HG03558 (cell line): ENCODE results near the gene NCOA4.
"Not testable (repeated sequence)": the region's sequence is repeated elsewhere in the genome, so short reads cannot be mapped to it uniquely, and the experiment has no call there.

ENCODE experiments used
- ATAC-seq: cut with Tn5 transposase; IDR thresholded peaks from one replicate; pipeline ENCODE4 v1.9.1; 2021; ENCODE audit warnings: moderate number of reproducible peaks; ENCODE audit not compliant: unreplicated experiment; ENCODE audit errors: extremely low read depth

The NCOA4 gene

DNA sequence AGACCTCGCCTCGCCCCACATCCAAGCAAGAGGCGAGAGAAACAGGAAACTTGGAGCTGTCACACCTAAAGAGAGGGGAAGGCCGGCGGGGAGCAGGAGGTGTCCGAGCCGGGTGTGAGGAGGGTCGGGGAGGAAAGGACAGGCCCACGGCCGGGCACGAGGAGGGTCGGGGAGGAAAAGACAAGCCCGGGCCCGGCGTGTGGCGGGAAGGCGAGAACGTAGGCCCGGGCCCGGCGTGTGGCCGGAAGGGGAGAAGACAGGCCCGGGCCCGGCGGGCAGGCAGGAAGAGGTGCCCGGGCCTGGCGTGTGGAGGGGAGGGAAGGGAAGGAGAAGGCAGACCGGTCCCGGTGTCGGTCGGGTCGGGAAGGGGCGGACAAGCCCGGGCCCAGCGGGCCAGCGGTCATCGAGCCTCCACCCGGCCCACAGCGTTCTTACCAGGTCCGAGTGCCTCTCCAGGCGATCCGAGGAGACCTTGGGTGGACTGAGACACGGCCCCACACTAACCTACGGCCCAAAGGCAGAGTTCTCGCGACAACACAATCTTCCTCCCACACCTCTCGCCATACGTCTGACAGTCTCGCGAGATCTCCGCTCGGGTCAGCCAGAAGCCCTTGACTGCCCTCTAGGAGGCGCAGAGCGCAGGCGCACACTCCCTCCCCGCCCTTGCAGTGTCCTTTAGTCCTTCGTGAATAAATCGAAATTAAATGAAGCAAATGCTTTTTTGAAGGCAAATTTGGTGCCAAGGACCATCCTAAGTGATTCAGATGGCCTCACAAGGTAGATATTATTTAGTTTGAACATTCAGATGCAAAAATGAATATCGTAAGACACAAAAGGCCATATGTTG lies at the start of gene NCOA4:
TSS of gene NCOA4 (minus strand) at position 533 of the 847 bp plus-strand sequence. CDS start 13,943 bp downstream, outside the sequence.
- ATAC-seq, result peak; percentile 89

DNA sequence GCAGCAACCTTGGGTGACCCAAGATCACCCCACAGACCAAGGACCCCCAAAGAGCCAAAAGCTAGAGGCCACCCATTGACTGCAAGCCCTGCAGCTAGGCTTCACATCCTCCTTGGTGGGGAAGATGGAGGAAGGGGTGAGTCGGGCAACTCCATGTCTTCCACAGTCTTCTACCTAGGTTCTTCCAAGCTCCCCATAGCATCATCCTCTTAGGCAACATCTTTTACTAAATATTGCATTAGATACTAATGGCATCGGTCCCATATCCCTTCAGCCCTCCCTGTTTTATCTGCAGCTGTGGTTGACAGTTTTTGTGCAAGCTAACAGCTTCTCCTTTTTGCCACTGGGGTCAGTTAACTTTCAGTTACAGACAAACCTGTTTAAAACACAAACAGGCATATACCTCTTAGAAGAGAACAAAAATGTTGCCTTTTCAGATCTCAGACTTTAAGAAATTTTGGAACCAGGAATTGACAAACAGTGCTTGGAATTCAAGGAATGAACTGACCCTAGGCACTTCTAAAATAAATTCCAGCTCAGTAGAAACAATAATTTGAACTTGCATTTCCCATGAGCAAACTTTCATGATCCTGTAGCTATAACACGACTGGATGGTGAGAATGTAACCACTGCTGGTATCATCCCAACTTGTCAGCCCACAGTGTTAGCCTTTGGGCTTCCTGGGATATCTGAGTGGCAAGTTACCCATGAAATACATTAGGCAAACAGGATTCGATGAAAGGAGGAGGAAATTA lies 49.6 kb upstream of the NCOA4 start:
- ATAC-seq, result no peak

DNA sequence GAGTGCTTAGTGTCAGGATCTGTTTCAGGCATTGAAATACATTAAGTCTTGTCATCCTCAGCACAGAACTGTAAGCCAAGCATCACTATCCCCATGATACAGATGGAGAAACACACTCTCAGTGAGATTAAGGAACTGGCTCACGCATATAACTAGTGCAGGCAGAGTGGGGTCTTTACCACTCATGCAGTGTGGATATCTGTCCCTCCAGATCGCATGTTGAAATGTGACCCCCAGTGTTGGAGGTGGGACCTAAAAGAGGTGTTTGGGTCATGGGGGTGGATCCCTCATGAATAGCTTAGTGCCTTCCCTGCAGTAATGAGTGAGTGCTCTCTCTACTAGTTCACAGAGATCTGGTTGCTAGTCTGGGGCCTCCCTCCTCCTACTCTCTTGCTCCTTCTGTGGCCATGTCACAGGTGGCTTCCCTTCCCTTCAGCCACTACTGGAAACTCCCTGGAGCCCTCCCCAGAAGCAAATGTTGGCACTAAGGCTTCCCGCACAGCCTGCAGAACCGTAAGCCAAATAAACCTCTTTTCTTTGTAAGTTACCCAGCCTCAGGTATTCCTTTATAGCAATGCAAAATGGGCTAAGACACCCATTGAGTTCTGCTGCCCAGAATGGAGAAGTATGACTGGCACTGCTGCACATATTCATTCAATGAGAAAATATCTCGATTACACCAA lies 47.4 kb upstream of the NCOA4 start:
- ATAC-seq, result no peak

DNA sequence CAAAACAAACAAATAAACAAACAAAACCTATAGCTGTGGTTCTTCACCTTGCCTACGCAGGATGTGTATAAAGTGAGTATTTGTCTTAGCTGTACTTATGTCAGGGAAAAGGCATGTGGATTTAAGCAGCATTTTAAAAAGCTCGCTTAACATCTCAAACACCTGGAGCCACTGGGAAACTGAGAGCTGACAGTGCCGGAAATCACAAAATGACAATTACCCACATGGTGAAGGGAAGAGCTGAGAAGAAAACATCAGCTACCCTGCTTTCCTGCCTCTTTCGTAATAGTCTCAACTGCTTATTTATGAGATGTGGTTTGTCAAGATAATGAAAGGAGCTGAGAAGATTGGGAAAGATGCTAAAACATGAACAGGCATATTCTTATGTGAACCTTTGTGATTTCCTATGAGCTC lies 46.7 kb upstream of the NCOA4 start:
- no peak for ATAC-seq

DNA sequence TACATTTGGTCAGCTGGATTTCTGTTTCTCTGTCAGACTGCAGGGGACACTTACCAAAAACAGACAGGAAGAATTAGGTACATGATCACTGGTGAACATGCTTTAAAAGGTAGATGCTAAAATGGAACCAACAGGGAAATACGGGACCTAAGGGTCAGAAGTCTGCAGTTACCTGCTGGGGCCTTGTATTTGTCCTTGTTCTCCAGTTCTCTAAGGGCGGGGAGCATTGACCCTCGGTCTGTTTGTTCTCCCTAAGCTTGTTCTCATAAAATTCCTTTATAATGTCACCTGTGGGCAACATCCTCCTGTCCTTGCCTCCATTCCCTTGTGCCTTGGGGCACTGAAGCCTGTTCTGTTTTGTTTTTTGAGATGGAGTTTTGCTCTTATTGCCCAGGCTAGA lies 45.4 kb upstream of the NCOA4 start:
- ATAC-seq, result no peak

DNA sequence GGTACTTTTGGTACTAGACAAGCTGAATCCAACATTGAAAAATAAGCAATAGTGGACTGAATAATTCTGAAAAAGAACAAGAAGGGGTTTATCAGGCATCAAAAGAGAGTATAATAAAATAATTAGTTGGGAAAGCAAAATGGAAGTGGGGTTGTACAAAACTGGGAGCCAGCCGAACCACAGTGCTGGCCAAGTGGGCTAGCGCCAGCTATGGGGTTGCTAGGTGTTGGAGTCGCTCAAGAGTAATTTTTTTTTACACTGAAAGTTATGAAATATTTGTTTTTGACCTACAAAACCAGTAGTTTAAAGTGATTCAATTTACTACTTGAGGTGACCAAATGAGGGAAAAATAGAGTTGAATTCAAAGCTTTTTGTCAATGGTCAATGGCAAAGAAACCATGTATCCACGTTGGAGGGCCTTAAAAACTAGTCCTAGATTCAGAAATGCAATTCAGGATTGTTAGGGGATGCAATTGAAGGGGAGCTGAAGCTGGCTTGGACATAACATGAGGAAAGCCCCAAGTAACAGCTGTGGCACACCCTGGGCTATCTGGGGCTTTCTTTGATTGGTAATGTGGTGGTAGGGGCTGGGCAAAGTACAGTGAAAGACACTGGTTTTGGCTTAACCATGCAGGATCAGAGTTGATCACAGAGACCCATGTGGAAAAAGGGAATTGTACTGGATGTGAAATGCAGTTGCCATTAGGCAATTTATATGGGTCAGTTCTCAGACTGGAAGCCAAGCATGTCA lies 43.9 kb upstream of the NCOA4 start:
- no peak for ATAC-seq

DNA sequence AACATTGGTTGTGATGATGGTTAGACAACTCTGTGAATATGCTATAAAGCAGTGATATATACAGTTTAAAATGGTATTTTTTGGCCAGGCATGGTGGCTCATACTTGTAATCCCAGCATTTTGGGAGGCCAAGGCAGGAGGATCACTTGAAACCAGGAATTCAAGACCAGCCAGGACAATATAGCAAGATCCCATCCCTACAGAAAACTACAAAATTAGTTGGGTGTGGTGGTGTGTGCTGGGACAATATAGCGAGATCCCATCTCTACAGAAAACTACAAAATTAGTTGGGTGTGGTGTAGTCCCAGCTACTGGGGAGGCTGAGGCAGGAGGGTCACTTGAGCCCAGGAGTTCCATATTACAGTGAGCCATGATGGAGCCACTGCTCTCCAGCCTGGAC lies 43.1 kb upstream of the NCOA4 start:
- no peak for ATAC-seq

DNA sequence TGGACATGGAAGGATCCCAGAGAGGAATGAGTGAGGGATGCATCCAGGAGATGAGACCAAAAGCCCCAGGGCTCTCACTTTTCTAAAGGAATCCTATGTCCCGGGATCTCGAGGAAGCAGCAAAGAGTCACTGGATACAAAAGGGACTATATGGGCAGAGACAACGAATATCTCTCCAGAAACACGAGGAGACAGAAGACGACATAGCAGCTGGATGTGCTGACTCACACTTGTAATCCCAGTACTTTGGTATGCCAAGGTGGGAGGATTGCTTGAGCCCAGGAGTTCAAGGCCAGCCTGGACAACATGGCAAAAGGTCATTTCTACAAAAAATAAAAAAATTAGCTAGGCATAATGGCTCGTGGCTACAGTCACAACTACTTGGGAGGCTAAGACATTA lies 40.3 kb upstream of the NCOA4 start:
- ATAC-seq, result no peak

DNA sequence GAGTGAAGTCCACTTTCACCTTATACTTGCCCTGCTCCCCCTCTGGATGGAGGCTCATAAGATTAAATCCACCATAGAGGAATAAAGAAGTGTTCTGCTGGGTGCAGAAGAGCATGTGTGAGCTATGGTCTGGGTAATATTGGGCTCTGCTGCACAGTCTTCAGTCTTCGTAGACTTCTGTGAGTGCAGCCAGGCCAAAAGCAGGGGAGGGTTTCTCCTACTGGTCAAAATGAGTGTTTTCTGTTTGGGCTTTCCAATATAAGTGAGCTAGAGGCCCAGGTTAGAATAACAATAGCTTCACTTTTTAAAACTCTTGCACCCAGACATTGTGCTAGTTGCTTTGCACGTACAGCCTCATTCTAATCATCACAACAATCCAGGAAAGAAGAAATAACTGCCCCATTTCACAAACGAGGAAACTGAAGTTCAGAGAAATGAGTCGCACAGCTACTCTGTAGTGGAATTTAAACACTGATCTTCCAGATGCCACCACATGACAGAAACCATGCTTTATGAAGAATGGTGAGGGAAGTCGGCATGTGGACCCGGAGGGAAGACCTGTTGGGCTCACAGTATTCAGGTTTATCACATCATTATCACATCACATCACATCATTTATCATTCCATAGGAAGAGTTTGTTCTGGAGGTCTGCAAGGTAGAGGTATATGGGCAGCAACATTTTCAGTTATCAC lies 39.5 kb upstream of the NCOA4 start:
- ATAC-seq, result no peak

DNA sequence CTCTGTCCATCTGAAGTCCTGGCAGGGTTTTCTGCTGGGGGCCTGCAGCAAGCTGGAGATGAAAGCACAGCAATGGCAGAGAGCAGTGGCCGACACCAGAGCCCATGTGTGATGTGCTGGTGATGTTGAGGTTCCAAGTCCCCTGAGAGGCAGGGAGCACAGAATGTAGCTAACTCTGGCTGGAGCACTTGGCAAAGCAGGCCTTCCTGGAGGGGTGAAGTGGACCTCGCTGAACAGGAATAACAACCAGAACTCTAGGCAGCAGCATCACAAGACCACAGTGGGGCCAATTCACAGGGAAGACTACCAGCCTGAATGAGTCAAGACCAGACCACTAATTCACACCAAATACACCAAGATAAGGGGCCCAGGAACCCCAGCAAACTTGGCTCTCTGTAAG lies 38.5 kb upstream of the NCOA4 start:
- no peak for ATAC-seq

DNA sequence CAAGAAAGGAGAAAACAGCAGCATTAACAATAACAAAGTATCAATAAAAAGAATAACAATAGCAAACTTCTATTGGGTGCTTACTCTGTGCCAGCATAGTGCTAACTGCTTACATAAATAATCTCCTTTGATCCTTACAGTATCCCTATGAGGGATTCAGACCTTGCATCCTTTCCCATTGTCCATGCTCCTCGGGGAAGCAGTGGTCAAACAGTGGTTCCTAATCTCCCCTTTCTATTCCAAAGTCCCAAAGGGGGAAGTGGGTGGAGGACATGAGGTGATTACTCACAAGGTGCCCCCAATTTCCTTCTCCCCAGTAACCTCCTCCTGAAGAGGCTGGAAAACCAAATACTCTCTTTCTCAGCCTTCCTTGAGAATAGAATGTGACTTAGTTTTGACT lies 37.7 kb upstream of the NCOA4 start:
- no peak for ATAC-seq

DNA sequence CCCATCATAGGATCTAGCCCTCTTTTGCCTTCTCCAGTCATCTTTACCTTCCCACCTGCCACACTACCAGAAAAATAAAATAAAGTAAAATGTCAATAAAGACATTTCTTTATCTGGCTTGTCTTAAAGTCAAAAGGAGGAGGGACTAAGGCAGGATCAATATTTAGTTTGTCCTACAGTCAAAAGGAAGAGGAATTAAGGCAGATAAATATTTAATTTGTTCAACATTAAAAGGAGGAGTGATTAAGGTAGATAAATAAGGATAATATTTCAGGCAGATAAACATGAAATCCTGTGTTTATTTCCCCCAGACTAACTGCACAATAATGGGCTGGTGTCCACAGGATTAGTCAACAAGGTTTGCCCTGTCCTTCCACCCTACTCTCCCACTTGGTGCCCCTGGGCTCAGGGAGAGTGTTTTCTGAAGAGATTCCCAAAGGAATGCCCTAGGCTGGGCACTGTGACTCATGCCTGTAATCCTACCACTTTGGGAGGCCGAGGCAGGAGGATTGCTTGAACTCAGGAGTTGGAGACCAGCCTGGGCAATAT lies 33.9 kb upstream of the NCOA4 start:
- ATAC-seq, result no peak

DNA sequence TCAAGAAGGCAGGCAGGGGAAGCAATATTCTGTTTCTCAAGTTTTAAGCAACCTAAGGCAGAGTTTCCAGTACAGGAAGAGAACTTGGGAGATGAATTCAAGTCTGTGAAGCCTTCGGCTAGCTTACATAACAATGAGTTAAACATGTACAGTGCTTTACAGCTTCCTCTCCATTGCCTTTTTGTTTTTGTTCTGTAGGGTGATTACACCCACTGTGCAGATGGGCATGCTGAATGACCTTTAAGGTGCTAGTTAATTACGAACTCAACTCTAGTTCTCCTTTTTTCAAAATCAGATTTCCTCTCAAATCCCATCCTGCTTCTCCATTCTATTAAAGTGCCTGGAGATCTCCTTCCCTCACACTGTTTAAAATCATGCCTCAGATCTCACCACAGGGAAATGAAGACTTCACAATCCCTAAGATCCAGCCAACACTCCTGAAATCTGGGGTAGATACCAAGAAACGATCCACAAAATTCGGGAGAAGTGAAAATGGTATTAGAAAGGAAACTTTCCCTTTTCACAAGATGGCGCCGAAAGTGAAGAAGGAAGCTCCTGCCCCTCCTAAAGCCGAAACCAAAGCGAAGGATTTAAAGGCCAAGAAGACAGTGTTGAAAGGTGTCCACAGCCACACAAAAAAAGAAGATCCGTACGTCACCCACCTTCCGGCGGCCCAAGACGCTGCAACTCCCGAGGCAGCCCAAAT lies 32.5 kb upstream of the NCOA4 start:
- no peak for ATAC-seq

DNA sequence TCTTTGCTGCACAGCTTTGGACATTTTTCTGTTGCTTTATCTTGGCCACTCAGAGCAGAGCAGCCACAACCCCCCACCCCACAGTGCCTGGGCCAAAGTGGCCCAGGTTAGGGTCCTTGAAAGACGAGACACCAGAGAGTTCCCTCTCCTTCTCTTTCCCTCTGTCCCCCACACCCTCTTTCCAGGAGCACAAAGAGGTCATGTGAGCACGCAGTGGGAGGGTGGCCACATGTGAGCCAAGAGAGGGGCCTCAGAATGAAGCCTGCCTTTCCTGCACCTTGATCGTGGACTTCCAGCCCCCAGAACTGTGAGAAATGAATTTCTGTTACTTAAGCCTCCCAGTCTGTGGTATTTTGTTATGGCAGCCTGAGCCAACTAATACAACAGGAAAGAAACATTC lies 30.3 kb upstream of the NCOA4 start:
- ATAC-seq, result no peak

DNA sequence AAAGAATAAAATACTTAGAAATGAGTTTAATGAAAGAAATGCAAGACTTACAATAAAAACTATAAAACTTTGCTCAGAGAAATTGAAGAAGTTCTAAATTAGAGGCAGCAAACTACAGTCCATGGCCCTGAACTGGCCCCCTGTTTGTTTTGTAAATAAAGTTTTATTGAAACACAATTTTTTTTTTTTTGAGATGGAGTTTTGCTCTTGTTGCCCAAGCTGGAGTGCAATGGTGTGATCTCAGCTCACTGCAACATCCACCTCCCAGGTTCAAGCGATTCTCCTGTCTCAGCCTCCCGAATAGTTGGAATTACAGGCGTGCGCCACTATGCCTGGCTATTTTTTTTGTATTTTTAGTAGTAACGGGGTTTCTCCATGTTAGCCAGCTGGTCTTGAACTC lies 27.5 kb upstream of the NCOA4 start:
- ATAC-seq, result not testable (repeated sequence)

DNA sequence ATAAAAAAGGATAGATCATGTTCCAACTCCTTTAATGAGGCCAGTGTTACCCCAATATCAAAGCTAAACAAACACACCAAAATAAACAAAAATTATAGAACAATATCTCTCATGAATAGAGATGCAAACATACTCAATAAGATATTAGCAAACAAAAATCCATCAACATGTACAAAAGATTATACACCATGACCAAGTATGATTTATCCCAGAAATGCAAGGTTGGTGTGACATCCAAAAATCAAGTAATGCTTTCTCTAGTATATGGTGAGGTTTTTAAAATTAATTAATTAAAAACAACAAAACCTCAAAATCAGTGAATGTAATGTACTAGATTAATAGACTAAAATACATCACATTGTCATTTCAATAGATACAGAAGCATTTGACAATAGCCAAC lies 26.6 kb upstream of the NCOA4 start:
- ATAC-seq, result no peak

DNA sequence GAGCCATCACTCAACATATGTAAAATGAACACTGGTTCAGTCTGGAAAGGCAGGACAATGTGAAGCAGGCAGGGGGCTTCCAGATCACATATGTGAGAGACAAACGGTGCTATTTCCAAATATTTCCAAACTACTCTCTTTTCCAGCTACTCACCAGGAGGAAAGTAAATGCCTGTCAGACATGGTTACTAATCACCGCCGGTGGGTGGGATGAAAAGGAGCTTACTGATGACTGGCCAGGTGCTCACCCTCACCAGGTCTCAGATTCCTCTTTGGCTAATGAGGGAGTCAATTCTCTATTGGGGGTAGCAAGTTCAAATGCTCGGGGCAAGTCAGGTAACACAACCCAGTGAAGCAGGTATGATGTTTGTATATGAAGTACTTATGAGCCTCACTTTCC lies 25.3 kb upstream of the NCOA4 start:
- ATAC-seq, result no peak

DNA sequence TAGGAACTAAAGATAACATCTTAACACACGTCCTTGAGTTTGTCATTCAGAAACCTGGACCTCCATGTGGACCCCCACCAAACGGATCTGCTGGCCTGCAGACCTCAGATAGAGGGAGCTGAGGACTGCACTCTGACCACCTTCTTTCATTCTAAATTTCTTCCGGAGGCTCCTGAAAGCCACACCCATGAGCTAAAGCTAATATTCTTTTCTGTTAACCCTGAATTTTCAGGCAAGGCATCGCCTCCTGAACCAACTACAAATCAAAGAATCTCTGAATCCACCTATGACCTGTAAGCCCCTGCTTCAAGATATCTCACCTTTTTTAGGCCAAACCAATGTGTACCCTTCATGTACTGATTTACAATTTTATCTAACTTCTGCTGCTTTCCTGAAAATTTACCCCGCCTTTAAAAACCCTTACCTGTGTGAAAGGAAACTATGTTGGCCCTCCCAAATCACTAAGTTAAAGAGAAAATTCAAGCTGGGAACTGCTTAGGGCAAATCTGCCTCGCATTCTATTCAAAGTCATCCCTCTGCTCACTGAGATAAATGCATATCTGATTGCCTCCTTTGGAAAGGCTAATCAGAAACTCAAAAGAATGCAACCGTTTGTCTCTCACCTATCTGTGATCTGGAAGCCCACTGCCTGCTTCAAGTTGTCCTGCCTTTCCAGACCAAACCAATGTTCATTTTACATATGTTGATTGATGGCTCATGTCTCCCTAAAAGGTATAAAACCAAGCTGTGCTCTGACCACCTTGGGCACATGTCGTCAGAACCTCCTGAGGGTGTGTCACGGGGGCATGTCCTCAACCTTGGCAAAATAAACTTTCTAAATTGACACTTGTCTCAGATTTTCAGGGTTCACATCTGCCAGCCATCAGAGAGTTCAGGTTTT lies 23.4 kb upstream of the NCOA4 start:
- no peak for ATAC-seq
